ENCODE results near the gene NUDT4. TPM values are rescaled to one million over a fixed set of nuclear protein-coding genes. Genes with fewer than 3 reads are reported as not detected.

The NUDT4 gene
- total and polyA plus RNA-seq, 9 of the 15 experiments (the other 6 are each of a cell fraction or from before 2014, with no cell fraction given) = 38.1 to 164 (median 99.2) TPM

GRCh38 chr12:93441617-93442410, 64.1 kb downstream of the NUDT4 start, which contains the start of gene UBE2N (continued):
- peak; percentile 41; the same call in 1 of the 2 replicates for TF ChIP-seq ETV1 (tag; conservative IDR thresholded peaks at IDR 0.05; ENCODE audit: low read depth)
- 0 out of 2 replicates have a peak, but pooled peaks have one; percentile 48 for TF ChIP-seq ZFP91 (CRISPR knock-in tag; IDR thresholded peaks at IDR 0.05)
- peak; percentile 73 for TF ChIP-seq MTA1 (IDR thresholded peaks at IDR 0.05; ENCODE audit: borderline replicate concordance)
- TF ChIP-seq NRF1 (conservative IDR thresholded peaks at IDR 0.05 in 1 of 2, IDR thresholded peaks at IDR 0.05 in 1 of 2) = peak; percentile 93 to 94
- TF ChIP-seq ATF7 (IDR thresholded peaks at IDR 0.05) = peak; percentile 83
- 0 out of 2 replicates have a peak, but pooled peaks have one; percentile 41 for TF ChIP-seq ELF4 (CRISPR knock-in tag; IDR thresholded peaks at IDR 0.05)
- TF ChIP-seq ZNF740 (CRISPR knock-in tag; IDR thresholded peaks at IDR 0.05) = peak; percentile 31; the same call in 1 of the 2 replicates
- no peak for TF ChIP-seq ZNF740 (tag; IDR thresholded peaks at IDR 0.05)
- no peak for TF ChIP-seq ARNT (IDR thresholded peaks at IDR 0.05)
- TF ChIP-seq THRAP3 (IDR thresholded peaks at IDR 0.05; ENCODE audit: borderline replicate concordance) = no peak
- peak; percentile 84 for TF ChIP-seq PHF8 (IDR thresholded peaks at IDR 0.05; ENCODE audit: borderline replicate concordance, low read length)
- peak; percentile 95 for TF ChIP-seq ZFX (CRISPR knock-in tag; IDR thresholded peaks at IDR 0.05)
- peak; percentile 98 for TF ChIP-seq RBFOX2 (IDR thresholded peaks at IDR 0.05; ENCODE audit: low read depth, low read length)
- TF ChIP-seq EWSR1 (IDR thresholded peaks at IDR 0.05; ENCODE audit: borderline replicate concordance, low read depth, partially characterized antibody) = no peak
- 0 out of 2 replicates have a peak, but pooled peaks have one; percentile 63 for TF ChIP-seq STAT6 (CRISPR knock-in tag; IDR thresholded peaks at IDR 0.05)
- TF ChIP-seq SRSF1 (IDR thresholded peaks at IDR 0.05; ENCODE audit: low read depth, low read length) = no peak
- TF ChIP-seq ZBTB2 (IDR thresholded peaks at IDR 0.05) = peak; percentile 72; the same call in 1 of the 2 replicates
- no peak for TF ChIP-seq ZSCAN29 (IDR thresholded peaks at IDR 0.05)
- TF ChIP-seq RFX5 (IDR thresholded peaks at IDR 0.05; ENCODE audit: low read depth, low read length) = peak; percentile 64
